ENCODE measurements around the gene SIKE1.
"Not testable (repeated sequence)": the region's sequence is repeated elsewhere in the genome, so short reads cannot be mapped to it uniquely, and the experiment has no call there.

DNA sequence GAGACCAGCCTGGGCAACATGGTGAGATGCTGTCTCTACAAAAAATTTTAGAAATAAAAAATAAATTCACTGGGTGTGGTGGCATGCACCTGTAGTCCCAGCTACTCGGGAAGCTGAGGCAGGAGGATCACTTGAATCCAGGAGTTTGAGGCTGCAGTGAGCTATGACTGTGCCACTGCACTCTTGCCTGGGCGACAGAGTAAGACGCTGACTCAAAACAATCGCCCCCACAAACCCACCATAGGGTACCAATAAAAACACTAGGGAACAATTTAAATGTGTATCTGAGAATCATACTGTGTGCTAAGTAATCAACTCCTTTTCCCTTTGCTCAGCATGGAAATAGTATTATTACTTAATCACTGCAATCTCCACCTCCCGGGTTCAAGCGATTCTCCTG is 26.8 kb downstream of the SIKE1 start:
- TF ChIP-seq, protein P1, sequence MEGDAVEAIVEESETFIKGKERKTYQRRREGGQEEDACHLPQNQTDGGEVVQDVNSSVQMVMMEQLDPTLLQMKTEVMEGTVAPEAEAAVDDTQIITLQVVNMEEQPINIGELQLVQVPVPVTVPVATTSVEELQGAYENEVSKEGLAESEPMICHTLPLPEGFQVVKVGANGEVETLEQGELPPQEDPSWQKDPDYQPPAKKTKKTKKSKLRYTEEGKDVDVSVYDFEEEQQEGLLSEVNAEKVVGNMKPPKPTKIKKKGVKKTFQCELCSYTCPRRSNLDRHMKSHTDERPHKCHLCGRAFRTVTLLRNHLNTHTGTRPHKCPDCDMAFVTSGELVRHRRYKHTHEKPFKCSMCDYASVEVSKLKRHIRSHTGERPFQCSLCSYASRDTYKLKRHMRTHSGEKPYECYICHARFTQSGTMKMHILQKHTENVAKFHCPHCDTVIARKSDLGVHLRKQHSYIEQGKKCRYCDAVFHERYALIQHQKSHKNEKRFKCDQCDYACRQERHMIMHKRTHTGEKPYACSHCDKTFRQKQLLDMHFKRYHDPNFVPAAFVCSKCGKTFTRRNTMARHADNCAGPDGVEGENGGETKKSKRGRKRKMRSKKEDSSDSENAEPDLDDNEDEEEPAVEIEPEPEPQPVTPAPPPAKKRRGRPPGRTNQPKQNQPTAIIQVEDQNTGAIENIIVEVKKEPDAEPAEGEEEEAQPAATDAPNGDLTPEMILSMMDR (IDR thresholded peaks at IDR 0.05; ENCODE audit: insufficient read depth, low read depth, low read length), result not testable (repeated sequence)
- not testable (repeated sequence) for TF ChIP-seq EZH2 (IDR thresholded peaks at IDR 0.05; ENCODE audit: insufficient read depth, low read length)

All from astrocyte (in vitro differentiated cells and primary cell).